ENCODE measurements around the gene TJP1. TPM values are rescaled to one million over a fixed set of nuclear protein-coding genes. Genes with fewer than 3 reads are reported as not detected.

TJP1 gene
- total RNA-seq, 1 donor, result 86.9 TPM

GRCh38 chr15:29805708-29806104 lies 16.6 kb downstream of the TJP1 start:
- no peak for TF ChIP-seq CTCF (IDR thresholded peaks at IDR 0.05; ENCODE audit: extremely low read depth, low read depth, low read length)
- H3K4me3 ChIP-seq (ENCODE audit: insufficient read depth, low read length), result no peak overlapping the region
- peaks cover 93% of the 10 kb centered on the region for H3K79me2 ChIP-seq (ENCODE audit: insufficient read depth, low read length)
- H3K4me2 ChIP-seq (ENCODE audit: insufficient read depth, low read length), result no peak overlapping the region
- DNase-seq (ENCODE audit: insufficient read length, low spot score, missing footprints), result no peak
- no peak overlapping the region for H2AFZ ChIP-seq (ENCODE audit: low read length)
- peaks cover 13% of the 10 kb centered on the region for H3K4me1 ChIP-seq (ENCODE audit: insufficient read depth, low read length)
- H3K27me3 ChIP-seq (ENCODE audit: insufficient read depth, low read length), result no peaks in the 10 kb centered on the region
- peaks cover 4% of the 10 kb centered on the region for H3K36me3 ChIP-seq (ENCODE audit: insufficient read depth, low read length)
- no peak overlapping the region for H3K27ac ChIP-seq (ENCODE audit: low read depth, low read length)
- H3K9me3 ChIP-seq (ENCODE audit: low read depth, low read length), result no peaks in the 10 kb centered on the region
- peaks cover 83% of the 10 kb centered on the region for H4K20me1 ChIP-seq (ENCODE audit: insufficient read depth, low read length)

GRCh38 chr15:29805043-29805707 lies 17.1 kb downstream of the TJP1 start:
- Histone ChIP-seq H3K4me3 (ENCODE audit: insufficient read depth, low read length) (no peak overlapping the region), H3K4me1 (ENCODE audit: insufficient read depth, low read length) (peaks cover 13% of the 10 kb centered on the region), H3K9me3 (ENCODE audit: low read depth, low read length) (no peaks in the 10 kb centered on the region), H4K20me1 (ENCODE audit: insufficient read depth, low read length) (peaks cover 78% of the 10 kb centered on the region), H3K27ac (ENCODE audit: low read depth, low read length) (no peak overlapping the region), H3K4me2 (ENCODE audit: insufficient read depth, low read length) (peak overlapping the region; percentile 30), H3K27me3 (ENCODE audit: insufficient read depth, low read length) (no peaks in the 10 kb centered on the region), H3K79me2 (ENCODE audit: insufficient read depth, low read length) (peaks cover 93% of the 10 kb centered on the region), H3K36me3 (ENCODE audit: insufficient read depth, low read length) (peaks cover 4% of the 10 kb centered on the region), H2AFZ (ENCODE audit: low read length) (no peak overlapping the region)
- TF ChIP-seq CTCF (IDR thresholded peaks at IDR 0.05; ENCODE audit: extremely low read depth, low read depth, low read length), result no peak
- DNase-seq (ENCODE audit: insufficient read length, low spot score, missing footprints), result peak; percentile 80

GRCh38 chr15:29802411-29802810 lies 19.9 kb downstream of the TJP1 start:
- Histone ChIP-seq H3K4me1 (ENCODE audit: insufficient read depth, low read length) (peaks cover 13% of the 10 kb centered on the region), H4K20me1 (ENCODE audit: insufficient read depth, low read length) (peaks cover 63% of the 10 kb centered on the region), H3K27ac (ENCODE audit: low read depth, low read length) (no peak overlapping the region), H3K4me2 (ENCODE audit: insufficient read depth, low read length) (no peak overlapping the region), H3K4me3 (ENCODE audit: insufficient read depth, low read length) (no peak overlapping the region), H3K27me3 (ENCODE audit: insufficient read depth, low read length) (no peaks in the 10 kb centered on the region), H3K36me3 (ENCODE audit: insufficient read depth, low read length) (peaks cover 16% of the 10 kb centered on the region), H2AFZ (ENCODE audit: low read length) (no peak overlapping the region), H3K79me2 (ENCODE audit: insufficient read depth, low read length) (peaks cover 86% of the 10 kb centered on the region), H3K9me3 (ENCODE audit: low read depth, low read length) (no peaks in the 10 kb centered on the region)
- no peak for TF ChIP-seq CTCF (IDR thresholded peaks at IDR 0.05; ENCODE audit: extremely low read depth, low read depth, low read length)
- DNase-seq (ENCODE audit: insufficient read length, low spot score, missing footprints), result peak; percentile 30

- DNase-seq (ENCODE audit: insufficient read length, low spot score, missing footprints), result peak; percentile 18
- Histone ChIP-seq H4K20me1 (ENCODE audit: insufficient read depth, low read length) (peaks cover 49% of the 10 kb centered on the region), H3K4me2 (ENCODE audit: insufficient read depth, low read length) (no peak overlapping the region), H3K79me2 (ENCODE audit: insufficient read depth, low read length) (peaks cover 83% of the 10 kb centered on the region), H3K9me3 (ENCODE audit: low read depth, low read length) (no peaks in the 10 kb centered on the region), H3K4me3 (ENCODE audit: insufficient read depth, low read length) (no peak overlapping the region), H3K27ac (ENCODE audit: low read depth, low read length) (no peak overlapping the region), H2AFZ (ENCODE audit: low read length) (no peak overlapping the region), H3K27me3 (ENCODE audit: insufficient read depth, low read length) (no peaks in the 10 kb centered on the region), H3K4me1 (ENCODE audit: insufficient read depth, low read length) (peaks cover 13% of the 10 kb centered on the region), H3K36me3 (ENCODE audit: insufficient read depth, low read length) (peaks cover 16% of the 10 kb centered on the region)
- TF ChIP-seq CTCF (IDR thresholded peaks at IDR 0.05; ENCODE audit: extremely low read depth, low read depth, low read length), result no peak
Measured at GRCh38 chr15:29800491-29801366, 21.5 kb downstream of the TJP1 start.

Measured in osteoblast (primary cell).